ENCODE measurements around the gene ZER1. TPM values are rescaled to one million over a fixed set of nuclear protein-coding genes. Genes with fewer than 3 reads are reported as not detected.

The ZER1 gene
- total RNA-seq, 2 experiments from 2014 or later, result 11.0 to 15.1 TPM

DNA sequence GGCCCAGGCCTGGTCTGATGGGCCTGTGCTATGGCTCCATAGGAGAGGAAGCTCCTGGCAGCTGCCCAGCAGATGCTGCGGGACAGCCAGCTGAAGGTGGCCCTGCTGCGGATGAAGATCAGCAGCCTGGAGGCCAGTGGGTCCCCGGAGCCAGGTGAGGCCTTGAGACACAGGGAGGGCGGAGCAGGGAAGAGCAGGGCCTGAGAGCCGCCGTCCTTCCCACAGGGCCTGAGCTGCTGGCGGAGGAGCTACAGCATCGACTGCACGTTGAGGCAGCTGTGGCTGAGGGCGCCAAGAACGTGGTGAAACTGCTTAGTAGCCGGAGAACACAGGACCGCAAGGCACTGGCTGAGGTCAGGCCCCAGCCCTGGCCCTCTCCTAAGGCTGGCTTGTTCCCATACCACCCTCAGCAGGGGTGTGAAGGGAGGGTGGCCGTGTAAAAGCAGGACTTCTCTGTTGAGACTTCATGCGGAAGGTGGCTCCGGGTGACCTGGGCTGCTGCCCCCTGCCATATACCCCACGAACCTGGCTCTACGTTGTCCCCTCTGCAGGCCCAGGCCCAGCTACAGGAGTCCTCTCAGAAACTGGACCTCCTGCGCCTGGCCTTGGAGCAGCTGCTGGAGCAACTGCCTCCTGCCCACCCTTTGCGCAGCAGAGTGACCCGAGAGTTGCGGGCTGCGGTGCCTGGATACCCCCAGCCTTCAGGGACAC, 64.9 kb downstream of the ZER1 start:
- CTCF ChIA-PET (ENCODE audit: unreplicated experiment), result no interaction called here

DNA sequence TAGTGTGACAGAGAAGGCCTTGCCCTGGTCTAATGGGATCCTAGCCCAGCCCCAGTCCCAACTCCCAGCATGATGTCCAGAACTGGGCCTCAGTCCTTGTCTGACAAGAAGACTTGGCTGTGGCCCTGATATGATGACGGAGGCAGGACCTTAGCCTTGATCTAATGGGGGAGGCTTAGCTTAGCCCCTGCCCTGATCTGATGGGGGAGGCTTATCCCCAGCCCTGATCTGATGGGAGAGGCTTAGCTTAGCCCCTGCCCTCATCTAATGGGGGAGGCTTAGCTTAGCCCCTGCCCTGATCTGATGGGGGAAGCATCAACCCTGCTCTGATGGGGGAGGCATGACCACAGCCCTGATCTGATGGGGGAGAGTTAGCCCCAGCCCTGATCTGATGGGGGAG, 65.7 kb downstream of the ZER1 start:
- no peaks in the 10 kb centered on the region for H4K20me1 ChIP-seq (ENCODE audit: insufficient read depth, low read length)
- H3K9me2 ChIP-seq (ENCODE audit: insufficient read depth, low read length), result no peaks in the 10 kb centered on the region
- H3K79me2 ChIP-seq (ENCODE audit: insufficient read depth, low read depth, low read length), result no peaks in the 10 kb centered on the region
- ChIA-PET POLR2A (interaction anchor here (0.5 to 0.7 kb wide), 3 partner anchors 8 to 218 kb away, joined by 3 to 7 read pairs (median 3); no protein-coding TSS in a partner anchor), CTCF (ENCODE audit: unreplicated experiment) (no interaction called here)
- H3K4me1 ChIP-seq (ENCODE audit: insufficient read depth, low read length, poor library complexity, severe bottlenecking), result peaks cover 17% of the 10 kb centered on the region
- no peak overlapping the region for H2AFZ ChIP-seq (ENCODE audit: low read length)
- no peaks in the 10 kb centered on the region for H3K9me3 ChIP-seq (ENCODE audit: low read length)
- H3K27ac ChIP-seq (ENCODE audit: low read depth, low read length, poor library complexity, severe bottlenecking), result no peak overlapping the region
- H3K4me2 ChIP-seq (ENCODE audit: low read length), result no peak overlapping the region
- no peak overlapping the region for H3K4me3 ChIP-seq (ENCODE audit: low read depth, low read length, poor library complexity, severe bottlenecking)
- BruUV-seq (replicated peaks), result no TSS peak
- intact Hi-C loops (cut with micrococcal nuclease; ENCODE audit: unreplicated experiment), result no loop called here
- no peak for DNase-seq (ENCODE audit: low spot score)
- H3K36me3 ChIP-seq (ENCODE audit: insufficient read depth, low read length), result no peaks in the 10 kb centered on the region
- no peak for TF ChIP-seq EZH2phosphoT487 (IDR thresholded peaks at IDR 0.05; ENCODE audit: borderline replicate concordance, low read depth, low read length)
- TF ChIP-seq, protein P1, sequence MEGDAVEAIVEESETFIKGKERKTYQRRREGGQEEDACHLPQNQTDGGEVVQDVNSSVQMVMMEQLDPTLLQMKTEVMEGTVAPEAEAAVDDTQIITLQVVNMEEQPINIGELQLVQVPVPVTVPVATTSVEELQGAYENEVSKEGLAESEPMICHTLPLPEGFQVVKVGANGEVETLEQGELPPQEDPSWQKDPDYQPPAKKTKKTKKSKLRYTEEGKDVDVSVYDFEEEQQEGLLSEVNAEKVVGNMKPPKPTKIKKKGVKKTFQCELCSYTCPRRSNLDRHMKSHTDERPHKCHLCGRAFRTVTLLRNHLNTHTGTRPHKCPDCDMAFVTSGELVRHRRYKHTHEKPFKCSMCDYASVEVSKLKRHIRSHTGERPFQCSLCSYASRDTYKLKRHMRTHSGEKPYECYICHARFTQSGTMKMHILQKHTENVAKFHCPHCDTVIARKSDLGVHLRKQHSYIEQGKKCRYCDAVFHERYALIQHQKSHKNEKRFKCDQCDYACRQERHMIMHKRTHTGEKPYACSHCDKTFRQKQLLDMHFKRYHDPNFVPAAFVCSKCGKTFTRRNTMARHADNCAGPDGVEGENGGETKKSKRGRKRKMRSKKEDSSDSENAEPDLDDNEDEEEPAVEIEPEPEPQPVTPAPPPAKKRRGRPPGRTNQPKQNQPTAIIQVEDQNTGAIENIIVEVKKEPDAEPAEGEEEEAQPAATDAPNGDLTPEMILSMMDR (conservative IDR thresholded peaks at IDR 0.05; ENCODE audit: low read length), result no peak

More for the DNA sequence above, 64.9 kb downstream of the ZER1 start:
- DNase-seq (ENCODE audit: low spot score), result no peak
- no peak overlapping the region for H3K4me2 ChIP-seq (ENCODE audit: low read length)
- H3K27ac ChIP-seq (ENCODE audit: low read depth, low read length, poor library complexity, severe bottlenecking), result no peak overlapping the region
- H3K79me2 ChIP-seq (ENCODE audit: insufficient read depth, low read depth, low read length), result no peaks in the 10 kb centered on the region
- no peaks in the 10 kb centered on the region for H3K36me3 ChIP-seq (ENCODE audit: insufficient read depth, low read length)
- peaks cover 13% of the 10 kb centered on the region for H3K4me1 ChIP-seq (ENCODE audit: insufficient read depth, low read length, poor library complexity, severe bottlenecking)
- no peak overlapping the region for H3K4me3 ChIP-seq (ENCODE audit: low read depth, low read length, poor library complexity, severe bottlenecking)
- no peaks in the 10 kb centered on the region for H4K20me1 ChIP-seq (ENCODE audit: insufficient read depth, low read length)
- TF ChIP-seq EZH2phosphoT487 (IDR thresholded peaks at IDR 0.05; ENCODE audit: borderline replicate concordance, low read depth, low read length), result no peak
- TF ChIP-seq, protein P1 (conservative IDR thresholded peaks at IDR 0.05; ENCODE audit: low read length), result no peak
- no peaks in the 10 kb centered on the region for H3K9me3 ChIP-seq (ENCODE audit: low read length)
- no peak overlapping the region for H2AFZ ChIP-seq (ENCODE audit: low read length)
- no peaks in the 10 kb centered on the region for H3K9me2 ChIP-seq (ENCODE audit: insufficient read depth, low read length)
- POLR2A ChIA-PET, result interaction anchor here (0.5 to 0.6 kb wide), 2 partner anchors 9 to 42 kb away, joined by 3 to 4 read pairs; no protein-coding TSS in a partner anchor
- no TSS peak for BruUV-seq (replicated peaks)
- intact Hi-C loops (cut with micrococcal nuclease; ENCODE audit: unreplicated experiment), result no loop called here

All from OCI-LY7 (cell line).